SK-N-SH (cell line): ENCODE measurements around the gene MACIR.

Source experiments
- CTCF ChIP-seq: fragments of 200-600 bp; sonication (generic); IDR thresholded peaks from 2 replicates; pipeline ENCODE4 v1.6.1; 2017; ENCODE audit warnings: antibody characterized with exemption, mild to moderate bottlenecking, moderate library complexity
- JUND ChIP-seq: IDR thresholded peaks from 2 replicates; pipeline ENCODE4 v1.4.0; 2012
- POLR2AphosphoS5 ChIP-seq: IDR thresholded peaks from 2 replicates; pipeline ENCODE4 v1.6.1; 2012; ENCODE audit warnings: low read depth, low read length
- RAD21 ChIP-seq: IDR thresholded peaks from 2 replicates; pipeline ENCODE4 v1.6.1; 2012; ENCODE audit warnings: mild to moderate bottlenecking, low read length
- YY1 ChIP-seq: IDR thresholded peaks from 2 replicates; pipeline ENCODE4 v1.4.0; 2012; ENCODE audit warnings: low read depth, mild to moderate bottlenecking

- no peak for TF ChIP-seq JUND
- TF ChIP-seq POLR2AphosphoS5 = no peak
- TF ChIP-seq YY1 = no peak
- TF ChIP-seq RAD21 = no peak
- TF ChIP-seq CTCF = no peak
Measured at GRCh38 chr5:103260951-103261350, 2.4 kb downstream of the MACIR start.
